GM21360 (cell line): ENCODE data around the gene PTGR2.
A peak's percentile ranks its signal among the peaks of the same experiment; 100 is the strongest.
"Not testable (repeated sequence)": the region's sequence is repeated elsewhere in the genome, so short reads cannot be mapped to it uniquely, and the experiment has no call there.

Experiments used
- ATAC-seq: cut with Tn5 transposase; IDR thresholded peaks from one replicate; pipeline ENCODE4 v1.9.1; 2021; ENCODE audit warnings: mild to moderate bottlenecking, moderate library complexity; ENCODE audit not compliant: unreplicated experiment

PTGR2 gene

DNA sequence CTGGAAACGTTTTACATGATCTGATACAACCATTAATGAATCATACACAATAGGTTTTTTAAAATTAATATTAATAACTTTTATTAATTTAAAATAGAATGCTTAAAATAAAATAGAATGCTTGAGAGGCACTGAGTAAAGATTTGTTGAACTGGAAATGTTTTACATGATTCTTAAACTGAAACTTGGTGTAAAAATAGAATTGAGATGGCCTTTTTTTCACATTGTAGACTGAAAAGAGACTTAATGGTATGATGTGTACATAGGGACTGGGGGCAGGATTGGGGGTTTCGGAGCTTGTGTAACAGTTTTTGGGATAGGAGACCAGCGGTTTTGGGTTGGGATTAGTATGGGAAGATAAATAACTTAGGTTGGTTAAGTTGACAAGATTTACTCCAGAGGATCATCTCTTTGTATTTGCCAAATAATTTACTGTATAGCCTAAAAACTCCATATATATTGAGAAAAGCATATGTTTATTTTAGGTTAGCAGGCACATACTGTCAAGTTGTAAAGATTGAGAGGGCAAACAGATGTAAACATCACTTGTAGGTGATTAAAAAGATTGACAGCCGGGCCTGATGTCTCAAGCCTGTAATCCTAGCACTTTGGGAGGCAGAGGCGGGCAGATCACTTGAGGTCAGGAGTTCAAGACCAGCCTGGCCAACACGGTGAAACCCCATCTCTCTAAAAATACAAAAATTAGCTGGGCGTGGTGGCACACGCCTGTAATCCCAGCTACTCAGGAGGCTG, 33.0 kb downstream of the PTGR2 start:
- ATAC-seq = no peak

DNA sequence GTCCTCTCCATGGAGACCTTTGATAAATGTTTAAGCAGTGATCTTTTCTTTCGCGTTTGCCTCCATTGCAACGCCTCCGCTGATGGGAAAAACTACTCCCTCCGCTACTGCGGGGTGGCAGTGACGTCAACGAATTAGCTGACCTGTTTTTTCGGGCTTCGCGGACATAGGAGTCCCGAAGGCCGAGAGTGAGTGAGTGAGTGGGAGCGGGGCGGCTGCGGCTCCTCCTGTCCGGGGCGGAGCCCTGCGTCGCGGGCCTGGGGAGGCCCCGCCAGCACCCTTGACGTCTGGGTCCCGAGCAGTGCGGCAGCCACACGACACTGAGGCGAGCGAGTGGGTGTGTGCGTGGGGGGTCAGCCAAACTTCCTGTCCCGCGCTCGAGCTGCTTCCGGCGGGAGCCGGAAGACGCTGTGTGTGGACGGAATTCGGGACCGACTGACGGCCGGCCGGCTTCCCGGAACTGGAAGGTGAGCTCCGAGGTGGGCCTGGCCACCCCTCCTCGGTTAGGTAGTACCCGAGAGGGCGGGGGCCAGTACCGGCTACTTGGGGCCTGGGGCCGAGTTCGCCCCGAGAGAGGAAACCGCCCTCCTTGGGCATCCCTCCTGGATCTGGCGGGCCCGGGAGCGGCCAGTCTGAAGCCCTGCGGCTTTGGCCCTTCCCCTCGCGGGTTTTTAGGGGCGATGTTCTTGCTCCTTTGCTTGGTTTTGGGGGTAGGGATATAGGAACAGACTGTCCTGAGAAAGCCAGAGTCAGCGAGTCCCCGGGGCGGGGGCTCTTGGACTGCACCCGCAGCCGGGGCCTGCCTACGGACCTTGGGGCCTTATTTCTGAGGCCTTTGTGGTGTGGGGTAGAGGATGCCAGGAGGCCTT, 35.1 kb downstream of the PTGR2 start, which contains the start of gene ZNF410:
TSS of gene ZNF410 (plus strand) at position 411 of the 869 bp plus-strand sequence. CDS start 5,317 bp downstream, outside the sequence.
- ATAC-seq = peak; percentile 95

DNA sequence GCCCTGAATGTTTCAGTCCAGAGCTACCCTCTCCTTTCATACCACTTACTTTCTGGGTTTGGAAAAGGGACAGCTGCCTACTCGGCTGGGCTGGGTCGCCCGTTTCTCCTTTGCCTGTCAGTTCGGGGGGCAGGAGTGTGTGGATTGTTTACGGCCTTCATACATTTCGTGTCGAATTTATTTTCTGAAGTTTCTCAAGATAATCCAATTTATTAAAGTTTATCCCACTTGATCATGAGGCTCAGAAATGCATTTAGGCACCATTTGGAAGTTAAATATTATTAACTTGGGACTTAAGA, 35.6 kb downstream of the PTGR2 start:
- ATAC-seq = no peak

DNA sequence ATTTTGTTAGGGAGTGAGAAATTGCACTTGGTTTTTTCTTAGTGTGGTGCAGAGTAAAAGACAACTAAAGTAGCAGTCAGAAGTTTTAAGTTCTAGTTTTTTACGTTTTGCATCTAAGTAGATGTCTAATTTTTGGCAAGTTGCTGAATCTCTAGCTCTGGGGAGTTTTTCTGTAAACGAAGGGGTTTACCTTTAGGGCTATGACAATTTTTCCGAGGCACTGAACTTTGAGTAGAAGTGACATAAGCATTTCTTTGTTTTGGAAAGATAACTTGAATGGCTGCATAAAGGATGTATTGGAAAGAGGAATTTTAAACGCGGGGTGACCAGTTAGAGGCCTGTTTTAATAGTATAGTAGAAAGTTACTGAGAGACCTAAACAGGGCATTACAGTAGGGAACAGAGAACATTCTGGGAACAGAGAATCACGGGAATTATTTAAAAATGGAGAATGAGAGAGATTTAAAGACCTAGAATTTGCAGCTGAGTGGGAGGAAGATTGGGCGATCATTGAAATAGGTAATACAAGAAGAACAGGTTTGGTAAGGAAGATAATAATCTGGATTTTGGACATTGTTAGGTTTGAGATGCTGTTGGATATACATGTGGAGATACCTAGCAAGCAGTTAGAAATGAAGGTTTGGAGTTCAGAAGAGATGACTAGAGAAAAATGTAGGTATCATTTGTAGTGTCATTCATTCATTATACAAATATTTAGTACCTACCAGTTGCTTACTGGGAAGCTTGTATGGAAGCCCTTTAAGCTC, 36.2 kb downstream of the PTGR2 start:
- ATAC-seq = no peak

DNA sequence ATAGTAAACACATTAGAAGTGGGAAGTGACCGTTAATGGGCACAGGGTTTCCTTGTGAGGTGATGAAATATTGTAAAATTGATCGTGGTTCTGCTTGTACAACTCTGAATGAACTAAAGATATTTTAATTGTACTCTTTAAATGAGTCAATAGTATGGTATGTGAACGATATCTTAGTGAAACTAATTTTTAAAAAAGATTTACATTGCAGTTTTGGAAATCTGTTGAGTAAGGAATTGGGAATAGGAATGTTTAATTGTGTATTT, 36.8 kb downstream of the PTGR2 start:
- no peak for ATAC-seq

DNA sequence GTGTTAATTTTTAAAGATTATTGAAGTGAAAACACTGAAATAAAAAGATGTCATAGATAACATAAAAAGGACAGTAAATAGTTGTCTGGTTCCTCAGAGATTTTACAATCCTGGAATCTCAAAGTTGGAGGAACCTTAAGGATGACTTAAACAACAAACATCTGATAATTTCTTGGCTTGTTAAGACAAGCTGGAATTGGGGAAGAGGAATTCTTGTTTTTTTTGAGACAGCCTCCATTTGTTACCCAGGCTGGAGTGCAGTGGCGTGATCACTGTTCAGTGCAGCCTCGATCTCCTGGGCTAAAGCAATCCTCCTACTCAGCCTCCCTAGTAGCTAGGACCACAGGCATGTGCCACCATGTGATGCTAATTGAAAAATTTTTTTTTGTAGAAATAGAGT, 37.3 kb downstream of the PTGR2 start:
- ATAC-seq = no peak

DNA sequence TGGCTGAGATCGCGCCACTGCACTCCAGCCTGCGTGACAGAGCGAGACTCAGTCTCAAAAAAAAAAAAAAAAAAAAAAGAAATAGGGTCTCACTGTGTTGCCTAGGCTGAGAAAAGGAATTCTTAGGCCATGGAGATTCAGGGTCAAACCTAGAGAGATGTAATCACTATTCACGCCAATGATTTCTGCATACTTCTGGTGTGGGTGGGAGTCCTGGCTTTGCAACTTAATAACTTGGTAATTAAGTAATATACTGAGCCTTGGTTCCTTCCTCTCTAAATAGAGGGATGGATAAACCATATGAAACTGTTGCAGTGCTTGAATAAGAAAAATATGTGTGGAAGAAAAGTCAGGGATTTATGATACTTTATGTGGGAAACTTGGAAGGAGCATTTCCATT, 37.7 kb downstream of the PTGR2 start:
- ATAC-seq = no peak

DNA sequence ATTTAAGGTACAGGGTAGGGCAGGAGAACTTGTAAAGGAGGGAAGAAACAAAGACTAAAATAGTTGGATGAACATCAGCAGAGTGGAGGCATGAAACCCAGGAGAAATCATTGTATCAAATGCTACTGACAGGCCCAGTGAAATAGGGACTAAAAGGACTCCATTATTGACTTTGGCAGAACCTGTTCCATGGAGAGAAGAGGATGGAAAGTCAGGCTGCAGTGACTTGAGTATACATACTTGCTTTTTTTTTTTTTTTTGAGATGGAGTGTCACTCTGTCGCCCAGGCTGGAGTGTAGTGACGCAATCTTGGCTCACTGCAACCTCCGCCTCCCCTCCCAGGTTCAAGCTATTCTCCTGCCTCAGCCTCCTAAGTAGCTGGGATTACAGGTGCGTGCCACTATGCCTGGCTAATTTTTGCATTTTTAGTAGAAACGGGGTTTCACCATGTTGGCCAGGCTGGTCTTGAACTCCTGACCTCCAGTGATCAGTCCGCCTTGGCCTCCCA, 42.6 kb downstream of the PTGR2 start:
- ATAC-seq = not testable (repeated sequence)

DNA sequence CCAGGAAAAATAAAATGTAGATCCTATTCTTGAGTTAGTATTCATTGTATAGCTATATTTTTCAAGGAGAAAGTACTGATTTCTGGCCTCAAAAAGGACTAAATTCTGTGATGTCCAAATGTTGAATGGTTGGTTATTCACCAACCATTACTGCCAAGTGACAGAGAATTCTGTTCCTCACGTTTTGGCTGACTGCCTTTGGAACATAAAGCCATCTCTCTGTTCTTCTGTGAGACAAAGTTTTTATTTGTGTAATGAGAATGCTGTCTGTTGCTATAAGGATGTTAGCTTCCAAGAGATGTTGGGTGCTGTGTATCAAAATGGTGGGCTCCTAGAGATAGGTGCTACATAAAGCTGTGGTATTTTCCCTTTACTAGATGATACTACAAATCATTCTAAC, 44.3 kb downstream of the PTGR2 start:
- ATAC-seq = no peak

DNA sequence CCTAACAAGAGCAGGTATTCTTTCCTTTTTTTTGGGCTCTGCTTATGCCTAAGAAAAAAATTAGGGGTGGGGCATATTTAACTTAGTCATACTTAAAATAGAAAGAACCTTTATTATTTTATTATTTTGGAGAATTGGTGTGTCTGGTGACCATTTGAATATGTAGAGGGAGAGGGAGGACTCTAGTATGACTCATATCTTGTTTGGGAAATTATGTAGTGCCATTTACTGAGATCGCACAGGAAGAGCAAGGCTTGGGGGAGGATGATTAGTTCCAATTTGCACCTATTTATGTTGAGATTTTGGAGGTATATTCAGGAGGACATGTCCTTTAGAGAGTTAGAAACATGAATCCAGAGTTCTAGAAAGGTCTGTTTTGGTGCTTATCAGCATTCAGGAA, 44.9 kb downstream of the PTGR2 start:
- ATAC-seq = no peak

DNA sequence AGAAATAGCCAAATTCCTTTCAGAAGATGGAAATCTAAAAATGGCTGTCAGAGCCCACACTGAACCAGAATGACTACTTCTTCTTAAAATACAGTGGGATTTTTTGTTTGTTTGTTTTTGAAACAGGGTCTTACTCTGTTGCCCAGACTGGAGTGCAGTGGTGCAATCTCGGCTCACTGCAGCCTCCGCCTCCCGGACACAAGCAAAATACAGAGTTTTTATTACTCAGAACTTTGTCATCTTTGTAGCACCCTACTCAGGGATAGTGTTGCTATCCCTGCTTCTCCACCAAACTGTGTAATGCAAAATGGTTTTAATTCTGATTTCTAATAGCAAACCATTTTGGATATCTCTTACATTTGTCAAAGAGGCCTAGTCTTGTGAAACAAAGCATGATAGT, 51.4 kb downstream of the PTGR2 start:
- ATAC-seq = no peak

DNA sequence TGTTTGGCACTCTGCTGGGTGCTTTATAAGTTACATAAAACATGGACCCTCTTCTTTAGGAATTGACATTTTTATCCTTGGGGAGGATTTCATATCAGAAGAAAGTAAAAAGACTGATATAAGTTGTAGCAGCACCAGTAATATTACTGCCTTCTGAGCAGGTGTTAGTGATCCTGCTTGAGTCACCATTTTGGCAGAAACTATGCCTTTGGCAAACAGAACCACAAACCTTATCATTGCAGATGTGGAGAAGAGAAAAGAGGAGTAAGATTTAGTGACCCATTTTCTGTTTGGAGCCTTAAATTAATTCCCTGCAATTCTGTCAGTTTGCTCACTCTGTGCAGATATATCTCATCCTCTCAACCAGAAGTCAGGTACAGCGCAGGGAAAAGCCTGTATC, 58.0 kb downstream of the PTGR2 start:
- no peak for ATAC-seq

DNA sequence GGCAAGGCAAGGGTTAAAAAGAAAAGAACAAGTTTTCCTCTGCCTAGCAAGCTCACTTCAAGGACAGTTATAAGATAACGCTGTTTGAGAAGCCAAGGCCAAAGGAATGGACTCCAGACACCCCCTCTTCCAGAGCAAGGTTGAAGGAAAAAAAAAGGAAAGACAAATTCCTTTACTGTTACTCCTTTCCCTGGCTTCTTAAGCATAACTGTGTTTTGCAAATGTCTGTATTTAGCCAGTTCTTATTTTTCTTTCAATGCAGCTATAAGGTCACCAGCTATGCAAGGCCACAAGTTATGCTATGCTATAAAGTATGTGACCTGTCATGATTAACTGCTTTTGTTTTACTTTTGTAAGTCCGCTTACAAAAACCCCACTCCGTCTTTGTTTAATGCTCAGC, 61.6 kb downstream of the PTGR2 start:
- no peak for ATAC-seq

DNA sequence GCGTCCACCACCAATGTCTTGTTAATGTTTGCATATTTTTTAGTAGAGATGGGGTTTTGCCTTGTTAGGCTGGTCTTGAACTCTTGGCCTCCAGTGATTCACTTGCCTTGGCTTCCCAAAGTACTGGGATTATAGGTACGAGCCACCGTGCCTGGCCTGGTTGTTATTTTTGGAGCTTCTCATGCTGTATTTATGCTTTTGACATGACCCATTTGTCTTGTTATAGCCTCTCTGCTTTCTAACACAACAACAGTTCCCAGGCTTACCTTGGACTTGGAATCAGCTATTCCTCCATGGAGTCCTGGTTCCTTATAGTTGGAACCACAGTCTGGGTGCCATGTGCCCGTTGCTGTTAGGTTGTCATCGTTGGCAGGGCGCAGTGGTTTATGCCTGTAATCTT, 64.7 kb downstream of the PTGR2 start:
- ATAC-seq = no peak

DNA sequence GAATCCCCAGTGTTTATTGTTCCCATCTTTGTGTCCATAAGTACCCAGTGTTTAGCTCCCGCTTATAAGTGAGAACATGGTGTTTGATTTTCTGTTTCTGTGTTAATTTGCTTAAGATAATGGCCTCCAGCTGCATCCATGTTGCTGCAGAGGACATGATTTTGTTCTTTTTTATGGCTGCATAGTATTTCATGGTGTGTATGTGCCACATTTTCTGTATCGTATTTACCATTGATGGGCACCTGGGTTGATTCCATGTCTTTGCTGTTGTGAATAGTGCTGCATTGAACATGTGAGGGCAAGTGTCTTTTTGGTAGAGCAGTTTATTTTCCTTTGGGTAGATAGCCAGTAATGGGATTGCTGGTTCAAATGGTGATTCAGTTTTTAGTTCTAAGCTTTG, 67.8 kb downstream of the PTGR2 start:
- not testable (repeated sequence) for ATAC-seq

DNA sequence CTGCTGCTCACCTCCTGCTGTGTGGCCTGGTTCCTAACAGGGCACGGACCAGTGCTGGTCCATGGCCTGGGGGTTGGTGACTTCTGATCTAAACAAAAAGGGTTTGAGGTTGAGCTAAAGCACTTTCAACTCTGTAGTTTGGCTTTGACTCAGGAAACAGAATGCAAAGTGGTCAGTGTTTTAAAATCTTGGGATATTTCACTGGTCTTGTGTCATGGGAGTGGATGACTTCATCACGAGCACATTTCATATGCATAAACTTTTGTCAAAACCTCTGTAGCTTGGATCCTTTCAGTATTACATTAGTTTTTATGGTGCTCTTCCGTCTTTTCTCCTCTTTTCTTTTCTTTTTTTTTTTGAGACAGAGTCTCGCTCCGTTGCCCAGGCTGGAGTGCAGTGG, 72.7 kb downstream of the PTGR2 start:
- no peak for ATAC-seq
